GM18520 (cell line): ENCODE data around the gene SPATA33.
"Not testable (repeated sequence)": the region's sequence is repeated elsewhere in the genome, so short reads cannot be mapped to it uniquely, and the experiment has no call there.

ENCODE experiments used
- ATAC-seq: cut with Tn5 transposase; IDR thresholded peaks from one replicate; pipeline ENCODE4 v1.9.1; 2021; ENCODE audit not compliant: unreplicated experiment

Gene SPATA33

DNA sequence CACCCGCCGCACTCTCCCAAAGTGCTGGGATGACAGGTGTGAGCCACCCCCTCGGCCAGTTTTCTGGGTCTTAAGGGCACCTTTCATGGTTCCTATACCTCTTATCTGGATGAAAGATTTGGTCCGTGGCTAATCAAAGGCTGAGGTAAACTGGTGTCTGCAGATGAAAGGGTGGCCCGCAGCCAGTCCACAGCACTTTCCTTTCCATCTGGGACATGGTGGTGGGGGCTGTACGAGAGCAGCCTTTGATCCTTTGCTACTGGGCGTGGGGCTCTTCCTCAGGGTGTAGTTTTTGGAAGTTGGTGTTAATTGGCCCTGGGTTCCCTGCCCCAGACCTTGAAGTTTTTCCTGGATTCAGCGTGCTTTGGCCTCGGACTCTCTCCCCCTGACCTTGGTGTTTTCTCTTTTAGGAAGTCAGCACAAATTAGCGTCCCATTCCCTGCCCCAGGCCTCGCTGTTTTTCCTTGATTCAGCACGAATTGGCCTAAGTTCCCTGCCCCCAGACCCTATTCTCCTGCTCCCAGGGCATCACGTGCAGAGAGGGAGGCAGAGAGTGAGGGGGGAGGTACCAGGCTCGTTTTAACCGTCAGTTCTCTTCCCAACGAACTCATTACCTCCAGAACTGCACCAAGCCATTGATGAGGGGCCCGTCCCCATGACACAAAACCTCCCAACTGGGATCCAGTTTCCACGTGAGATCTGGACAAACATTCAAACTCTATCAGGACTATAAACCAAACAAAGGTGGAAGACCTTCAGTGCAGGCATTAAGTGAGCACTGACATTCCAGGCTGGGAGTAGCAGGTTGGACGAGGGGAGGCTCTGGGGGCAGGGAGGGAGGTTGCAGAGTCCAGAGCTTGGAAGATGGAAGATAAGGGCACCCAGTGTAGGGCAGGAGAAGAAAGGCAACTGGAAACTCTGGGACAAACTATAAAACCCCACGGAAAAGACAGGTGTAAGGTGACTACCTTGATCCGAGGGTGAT, 32.6 kb upstream of the SPATA33 start:
- no peak for ATAC-seq

DNA sequence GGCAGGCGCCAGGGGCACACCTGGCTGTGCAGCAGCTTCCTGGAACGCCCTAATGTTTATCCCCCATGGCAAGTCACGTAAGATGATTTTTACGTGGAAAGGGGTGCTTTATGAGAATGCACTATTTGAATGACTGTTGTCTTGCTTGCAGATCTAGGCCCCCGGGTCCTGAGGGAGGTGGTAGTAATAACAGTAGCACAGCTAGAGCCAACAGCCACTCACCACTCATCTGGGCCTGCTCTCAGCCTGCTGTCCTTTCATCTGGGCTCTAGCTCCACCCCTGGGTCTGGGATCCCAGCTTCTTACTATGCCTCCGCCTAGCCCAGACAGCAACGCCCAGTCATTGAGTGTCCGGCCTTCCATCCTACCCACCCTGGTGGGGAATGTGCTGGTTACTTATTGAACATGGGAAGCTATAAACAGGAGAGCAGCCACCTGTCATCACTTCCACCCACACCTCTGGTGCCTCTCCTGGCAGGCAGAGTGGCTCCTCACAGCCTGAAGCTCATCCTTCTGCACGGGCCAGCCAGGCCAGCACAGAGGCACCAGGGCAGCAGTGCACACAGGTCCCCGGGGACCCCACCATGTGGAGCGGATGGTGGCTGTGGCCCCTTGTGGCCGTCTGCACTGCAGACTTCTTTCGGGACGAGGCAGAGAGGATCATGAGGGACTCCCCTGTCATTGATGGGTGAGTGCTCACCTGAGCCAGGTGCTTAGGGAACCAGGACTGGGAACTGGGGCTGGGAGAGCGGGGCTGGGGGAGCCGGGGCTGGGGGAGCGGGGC, 27.6 kb upstream of the SPATA33 start:
- no peak for ATAC-seq

- no peak for ATAC-seq
Observed at GRCh38 chr16:89633064-89633631, 24.5 kb upstream of the SPATA33 start.

DNA sequence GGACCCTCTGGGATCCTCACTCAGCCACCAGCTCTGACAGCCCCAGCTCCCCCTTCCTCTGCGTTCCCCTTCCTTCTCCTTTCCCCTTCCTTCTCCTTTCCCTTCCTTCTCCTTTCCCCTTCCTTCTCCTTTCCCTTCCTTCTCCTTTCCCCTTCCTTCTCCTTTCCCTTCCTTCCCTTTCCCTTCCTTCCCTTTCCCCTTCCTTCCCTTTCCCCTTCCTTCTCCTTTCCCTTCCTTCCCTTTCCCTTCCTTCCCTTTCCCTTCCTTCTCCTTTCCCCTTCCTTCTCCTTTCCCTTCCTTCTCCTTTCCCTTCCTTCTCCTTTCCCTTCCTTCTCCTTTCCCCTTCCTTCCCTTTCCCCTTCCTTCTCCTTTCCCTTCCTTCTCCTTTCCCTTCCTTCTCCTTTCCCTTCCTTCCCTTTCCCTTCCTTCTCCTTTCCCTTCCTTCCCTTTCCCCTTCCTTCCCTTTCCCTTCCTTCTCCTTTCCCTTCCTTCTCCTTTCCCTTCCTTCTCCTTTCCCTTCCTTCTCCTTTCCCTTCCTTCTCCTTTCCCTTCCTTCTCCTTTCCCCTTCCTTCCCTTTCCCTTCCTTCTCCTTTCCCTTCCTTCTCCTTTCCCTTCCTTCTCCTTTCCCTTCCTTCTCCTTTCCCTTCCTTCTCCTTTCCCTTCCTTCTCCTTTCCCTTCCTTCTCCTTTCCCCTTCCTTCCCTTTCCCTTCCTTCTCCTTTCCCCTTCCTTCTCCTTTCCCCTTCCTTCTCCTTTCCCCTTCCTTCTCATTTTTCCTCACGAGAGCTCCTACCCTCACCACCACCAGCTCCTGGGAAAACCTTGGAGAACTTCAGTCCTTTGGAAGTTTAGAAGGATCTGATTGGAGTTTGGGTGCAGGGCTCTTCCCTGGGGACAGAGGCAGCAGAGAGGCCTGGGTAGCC, 22.9 kb upstream of the SPATA33 start:
- not testable (repeated sequence) for ATAC-seq

DNA sequence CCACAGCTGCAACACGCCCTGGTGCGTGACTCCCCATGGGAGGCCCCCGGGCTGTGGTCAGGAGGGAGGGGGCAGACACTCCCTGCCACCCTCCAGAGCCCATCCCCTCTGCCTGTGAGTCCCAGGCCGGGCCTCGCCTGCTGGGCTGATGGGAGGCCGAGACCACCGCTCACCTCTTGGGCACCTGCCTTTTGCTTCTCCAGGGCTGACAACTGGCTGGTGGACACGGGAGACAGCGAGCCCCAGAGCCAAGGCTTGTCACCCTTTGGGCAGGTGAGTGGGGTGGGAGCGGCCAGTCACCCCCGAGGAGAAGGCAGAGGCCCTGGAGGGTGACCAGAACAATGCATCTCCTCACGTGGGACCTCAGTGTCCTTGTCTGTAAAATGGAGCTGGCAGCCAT, 21.0 kb upstream of the SPATA33 start:
- no peak for ATAC-seq

GRCh38 chr16:89637379-89637778, 20.3 kb upstream of the SPATA33 start:
- ATAC-seq: no peak

DNA sequence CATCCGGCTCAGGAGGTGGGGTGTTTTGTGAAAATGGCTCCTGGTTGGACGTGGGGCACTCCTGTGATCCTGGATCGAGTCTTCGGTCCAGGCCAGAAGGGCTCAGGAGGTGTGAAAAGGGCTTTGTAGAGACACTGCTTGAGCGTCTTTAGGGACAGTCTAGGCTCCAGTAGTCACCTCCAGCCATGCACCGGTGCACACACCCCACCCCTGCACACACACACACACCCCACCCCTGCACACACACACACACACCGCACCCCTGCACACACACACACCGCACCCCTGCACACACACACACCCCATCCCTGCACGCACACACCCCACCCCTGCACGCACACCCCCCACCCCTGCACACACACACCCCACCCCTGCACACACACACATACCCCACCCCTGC, 19.2 kb upstream of the SPATA33 start:
- no peak for ATAC-seq

DNA sequence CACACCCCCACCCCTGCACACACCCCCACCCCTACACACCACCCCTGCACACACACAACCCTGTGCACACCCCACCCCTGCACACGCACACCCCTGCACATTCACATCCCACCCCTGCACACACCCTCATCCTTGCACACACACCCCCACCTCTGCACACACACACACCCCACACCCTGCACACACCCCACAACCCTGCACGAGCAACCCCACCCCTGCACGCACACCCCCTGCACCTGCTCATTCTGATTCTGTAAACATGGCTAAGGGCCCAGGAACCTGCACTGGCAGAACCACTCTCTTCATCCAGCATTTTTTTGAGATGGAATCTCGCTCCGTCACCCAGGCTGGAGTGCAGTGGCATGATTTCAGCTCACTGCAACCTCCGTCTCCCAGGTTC, 18.3 kb upstream of the SPATA33 start:
- ATAC-seq: no peak

DNA sequence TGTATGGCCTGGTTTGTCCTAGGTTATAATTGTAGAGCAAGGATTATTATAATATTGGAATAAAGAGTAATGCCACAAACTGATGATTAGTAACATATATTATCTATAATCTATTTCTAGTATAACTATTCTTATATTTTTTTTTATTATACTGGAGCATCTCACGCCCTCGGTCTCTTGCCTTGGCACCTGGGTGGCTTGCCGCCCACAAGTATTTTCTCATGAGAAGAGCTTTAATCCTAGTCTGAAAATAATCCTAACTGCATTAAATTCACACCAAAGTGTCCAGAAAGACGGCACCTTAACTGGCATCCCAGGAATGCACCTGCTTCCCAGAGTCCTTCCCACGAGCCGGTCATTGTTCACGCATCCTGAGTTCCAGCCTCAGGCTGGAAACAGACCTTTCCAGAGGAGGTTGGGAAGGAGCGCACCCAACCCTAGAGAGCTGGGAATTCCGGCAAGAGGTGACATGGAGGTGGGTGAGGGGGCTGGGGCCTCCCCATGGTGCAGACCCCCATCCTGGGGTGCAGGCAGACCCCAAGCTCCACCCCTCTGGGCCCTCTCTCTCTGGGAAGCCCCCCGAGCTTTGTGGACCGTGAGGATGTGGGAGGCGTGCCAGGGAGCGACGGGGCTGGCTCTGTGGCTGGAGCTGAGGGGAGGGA, 16.0 kb upstream of the SPATA33 start:
- ATAC-seq: no peak

GRCh38 chr16:89642574-89642973, 15.1 kb upstream of the SPATA33 start:
- ATAC-seq: no peak

DNA sequence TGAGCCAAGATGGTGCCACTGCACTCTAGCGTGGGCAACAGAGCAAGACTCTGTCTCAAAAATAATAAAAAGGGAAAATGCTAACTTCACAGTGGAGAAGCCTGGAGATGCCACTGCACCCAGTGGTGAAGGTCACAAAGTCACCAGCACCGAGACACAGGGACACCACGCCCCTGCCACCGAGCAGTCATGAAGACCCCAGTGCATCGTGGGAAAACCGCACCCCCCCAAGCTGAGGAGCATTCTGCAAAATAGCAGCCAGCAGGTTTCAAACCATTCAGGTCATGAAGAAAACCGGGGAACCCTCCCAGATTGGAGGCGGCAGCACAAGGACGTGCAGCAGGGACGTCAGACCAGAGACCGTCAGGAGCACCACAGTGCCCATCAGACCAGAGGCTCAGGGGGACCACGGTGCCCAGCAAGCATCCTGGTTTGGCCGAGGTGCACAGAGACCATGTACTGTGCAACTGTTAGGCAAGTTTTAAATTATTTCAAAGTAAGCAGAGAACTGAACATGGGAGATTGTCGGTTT, 13.8 kb upstream of the SPATA33 start:
- ATAC-seq: no peak

- ATAC-seq: no peak
Observed at GRCh38 chr16:89645122-89645521, 12.5 kb upstream of the SPATA33 start.

DNA sequence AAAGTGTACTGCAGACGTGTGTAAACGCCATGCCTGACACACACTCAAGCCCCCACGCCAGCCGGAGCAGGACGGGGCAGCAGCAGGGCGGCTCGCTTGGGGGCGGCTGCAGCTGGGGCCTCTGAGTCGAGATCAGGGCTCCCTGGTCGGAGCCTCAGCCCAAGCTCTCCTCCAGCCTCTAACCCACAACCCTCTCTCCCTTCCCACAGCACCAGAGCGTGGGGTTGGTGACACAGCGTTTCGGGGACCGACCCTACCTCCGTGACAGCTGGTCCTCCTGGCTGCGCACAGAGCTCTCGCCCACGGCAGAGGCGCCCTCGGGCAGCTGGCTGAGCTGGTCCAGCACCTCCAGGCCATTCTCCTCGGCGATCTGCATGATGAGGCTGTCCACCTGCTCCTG, 11.4 kb upstream of the SPATA33 start:
- ATAC-seq: no peak

DNA sequence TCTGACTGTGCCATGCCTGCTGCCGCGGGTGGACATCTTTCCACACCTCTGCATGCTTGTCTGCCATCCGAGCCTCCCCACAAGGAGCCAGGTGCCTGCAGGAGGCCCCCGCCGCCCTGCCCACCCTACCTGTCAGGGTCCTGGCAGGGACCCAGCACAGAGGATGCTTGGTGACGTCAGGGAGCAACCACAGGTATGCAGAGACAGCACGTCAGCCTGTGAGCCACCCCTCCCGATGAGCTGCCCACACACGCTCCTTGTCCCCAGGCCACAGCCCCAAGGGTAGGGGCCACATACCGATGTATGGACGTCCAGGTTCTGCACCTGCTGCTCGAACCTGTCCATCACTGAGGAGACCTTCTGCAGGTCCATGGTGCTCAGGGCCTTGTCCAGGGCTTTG, 10.7 kb upstream of the SPATA33 start:
- no peak for ATAC-seq

GRCh38 chr16:89651584-89651983, 6.1 kb upstream of the SPATA33 start:
- ATAC-seq: no peak

GRCh38 chr16:89653656-89654295, 3.9 kb upstream of the SPATA33 start:
- no peak for ATAC-seq

DNA sequence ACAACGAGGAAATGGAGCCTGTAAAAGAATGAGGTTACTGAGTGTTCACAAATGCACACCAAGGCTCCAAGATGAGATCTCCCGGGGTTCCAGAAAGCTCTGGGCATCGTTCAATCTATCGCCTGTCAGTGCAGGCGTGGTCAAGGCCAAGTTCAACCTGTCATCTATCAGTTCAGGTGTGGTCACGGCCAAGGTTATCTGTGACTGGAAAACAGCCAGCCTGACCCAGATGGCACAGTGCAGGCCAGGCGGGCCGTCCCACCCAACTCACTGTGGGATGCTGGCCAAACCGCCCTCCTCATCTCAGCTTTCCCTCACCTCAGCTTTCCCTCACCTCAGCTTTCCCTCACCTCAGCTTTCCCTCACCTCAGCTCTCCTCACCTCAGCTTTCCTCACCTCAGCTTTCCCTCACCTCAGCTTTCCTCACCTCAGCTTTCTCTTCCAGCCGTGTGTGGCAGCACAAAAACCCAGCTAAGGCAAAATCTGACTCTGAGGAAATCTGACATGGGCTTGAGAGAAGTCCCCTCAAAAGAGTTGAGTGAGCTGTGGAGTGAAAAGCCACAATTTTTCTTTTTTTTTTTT, 2.5 kb upstream of the SPATA33 start:
- ATAC-seq: no peak

DNA sequence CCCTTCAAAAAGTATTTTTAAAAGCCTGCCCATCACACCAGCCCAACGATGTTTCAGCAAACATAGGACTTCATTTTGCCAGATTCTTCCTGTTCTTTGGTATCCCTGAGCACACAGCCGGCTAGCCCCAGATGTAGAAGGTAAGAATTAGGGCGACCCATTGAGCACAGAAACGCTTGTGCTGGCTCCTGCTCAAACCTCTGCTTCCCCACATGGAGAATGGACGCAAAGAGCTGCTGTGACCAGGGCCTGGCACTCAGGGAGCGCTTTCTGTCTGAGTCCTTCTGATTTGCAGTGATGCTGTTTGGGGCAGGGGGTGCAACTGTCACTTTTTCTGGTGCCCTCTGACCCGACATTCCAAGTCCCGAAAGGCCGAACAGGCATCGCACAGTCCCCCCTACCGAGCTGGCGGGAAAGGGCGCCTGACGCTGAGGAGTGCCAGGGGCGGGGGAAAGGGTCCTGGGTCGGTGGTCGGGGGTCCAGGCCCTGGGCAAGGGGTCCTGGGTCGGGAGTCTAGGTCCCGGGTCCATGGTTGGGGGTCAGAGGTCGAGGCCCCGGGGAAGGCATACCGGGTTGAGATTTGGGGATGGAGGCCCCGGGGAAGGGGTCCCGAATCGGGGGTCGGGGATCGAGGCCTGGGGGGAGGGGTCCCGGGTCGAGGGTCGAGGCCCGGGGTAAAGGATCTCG, 1.1 kb upstream of the SPATA33 start:
- no peak for ATAC-seq
